ENCODE results near the gene ZNF534.
"Not testable (repeated sequence)": the region's sequence is repeated elsewhere in the genome, so short reads cannot be mapped to it uniquely, and the experiment has no call there.

Gene ZNF534

DNA sequence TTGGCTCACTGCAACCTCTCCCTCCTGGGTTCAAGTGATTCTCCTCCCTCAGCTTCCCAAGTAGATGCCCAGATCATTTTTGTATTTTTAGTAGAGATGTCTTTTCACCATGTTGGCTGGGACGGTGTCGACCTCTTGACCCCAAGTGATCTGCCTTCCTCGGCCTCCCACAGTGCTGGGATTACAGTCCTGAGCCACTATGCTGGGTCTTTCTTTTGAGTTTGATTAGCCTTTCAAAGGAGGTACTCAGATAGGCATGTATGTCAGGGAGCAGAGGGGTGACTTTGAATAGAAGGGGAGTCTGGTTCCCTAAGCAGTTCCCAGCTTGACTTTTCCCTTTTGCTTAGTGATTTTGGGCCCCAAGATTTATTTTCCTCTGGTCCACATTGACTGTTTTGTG is 71.5 kb downstream of the ZNF534 start:
- DNase-seq = not testable (repeated sequence)

DNA sequence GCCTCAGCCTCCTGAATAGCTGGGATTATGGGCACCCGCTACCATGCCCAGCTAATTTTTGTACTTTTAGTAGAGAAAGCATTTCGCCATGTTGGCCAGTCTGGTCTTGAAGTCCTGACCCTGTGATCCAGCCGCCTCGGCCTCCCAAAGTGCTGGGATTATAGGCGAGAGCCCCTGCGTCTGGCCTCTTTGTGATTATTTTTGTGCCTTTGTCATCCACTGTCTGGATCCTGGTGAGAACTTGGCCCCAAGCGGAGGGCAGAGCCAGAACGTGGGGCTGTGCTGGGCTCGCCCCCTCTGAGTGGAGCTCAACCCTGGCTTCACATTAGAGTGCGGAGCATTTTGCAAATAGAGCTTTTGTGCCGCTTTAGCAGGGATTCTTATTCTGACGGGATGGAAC is 72.0 kb downstream of the ZNF534 start:
- DNase-seq = not testable (repeated sequence)
